Stimulated activated naive CD8-positive, alpha-beta T cell treated with anti-CD3 and anti-CD28 coated beads, Interleukin-15, Interleukin-2, amounts not matched to agents 100 ng/mL and 50 ng/mL, for 24 hours (primary cell): ENCODE results near the gene C10orf105.

Source experiments
- H3K27ac Mint-ChIP-seq: one replicate; pipeline ENCODE4 v1.8.0; 2021; ENCODE audit warnings: mild to moderate bottlenecking, mixed read lengths
- H3K27me3 Mint-ChIP-seq: one replicate; pipeline ENCODE4 v1.8.0; 2021; ENCODE audit warnings: mixed read lengths
- H3K36me3 Mint-ChIP-seq: one replicate; pipeline ENCODE4 v1.8.0; 2021; ENCODE audit warnings: low read depth, mixed read lengths
- H3K4me1 Mint-ChIP-seq: one replicate; pipeline ENCODE4 v1.8.0; 2021; ENCODE audit warnings: low read depth, mixed read lengths
- H3K4me3 Mint-ChIP-seq: one replicate; pipeline ENCODE4 v1.8.0; 2021; ENCODE audit warnings: mild to moderate bottlenecking, mixed read lengths
- H3K9me3 Mint-ChIP-seq: one replicate; pipeline ENCODE4 v1.8.0; 2021; ENCODE audit warnings: mixed read lengths

The C10orf105 gene

GRCh38 chr10:71718165-71718698 is 1.3 kb downstream of the C10orf105 start:
- no peaks in the 10 kb centered on the region for H3K36me3 Mint-ChIP-seq

GRCh38 chr10:71717551-71717951 is 2.0 kb downstream of the C10orf105 start:
- Mint-ChIP-seq H3K9me3 (no peaks in the 10 kb centered on the region), H3K4me1 (peaks cover 54% of the 10 kb centered on the region), H3K27ac (peak overlapping the region; percentile 63), H3K36me3 (no peaks in the 10 kb centered on the region), H3K4me3 (no peak overlapping the region), H3K27me3 (no peaks in the 10 kb centered on the region)

More at GRCh38 chr10:71718165-71718698, 1.3 kb downstream of the C10orf105 start:
- Mint-ChIP-seq H3K4me1 (peaks cover 54% of the 10 kb centered on the region), H3K4me3 (no peak overlapping the region), H3K9me3 (no peaks in the 10 kb centered on the region), H3K27ac (no peak overlapping the region), H3K27me3 (no peaks in the 10 kb centered on the region)

- H3K4me3 Mint-ChIP-seq = no peak overlapping the region
- peaks cover 58% of the 10 kb centered on the region for H3K4me1 Mint-ChIP-seq
- H3K27ac Mint-ChIP-seq = peak overlapping the region; percentile 63
- no peaks in the 10 kb centered on the region for H3K27me3 Mint-ChIP-seq
- H3K36me3 Mint-ChIP-seq = no peaks in the 10 kb centered on the region
- no peaks in the 10 kb centered on the region for H3K9me3 Mint-ChIP-seq
These were observed 2.5 kb downstream of the C10orf105 start for GRCh38 chr10:71717056-71717455.

- Mint-ChIP-seq H3K4me3 (no peak overlapping the region), H3K9me3 (no peaks in the 10 kb centered on the region), H3K4me1 (peaks cover 62% of the 10 kb centered on the region), H3K27me3 (no peaks in the 10 kb centered on the region), H3K27ac (peak overlapping the region; percentile 67), H3K36me3 (no peaks in the 10 kb centered on the region)
These were observed 3.2 kb downstream of the C10orf105 start for GRCh38 chr10:71716426-71716825.

- peaks cover 59% of the 10 kb centered on the region for H3K4me1 Mint-ChIP-seq
- no peaks in the 10 kb centered on the region for H3K36me3 Mint-ChIP-seq
- H3K27me3 Mint-ChIP-seq = no peaks in the 10 kb centered on the region
- peak overlapping the region; percentile 32 for H3K4me3 Mint-ChIP-seq
- H3K9me3 Mint-ChIP-seq = no peaks in the 10 kb centered on the region
- peak overlapping the region; percentile 67 for H3K27ac Mint-ChIP-seq
These were observed 3.7 kb downstream of the C10orf105 start for GRCh38 chr10:71715860-71716259.

GRCh38 chr10:71715026-71715425 is 4.6 kb downstream of the C10orf105 start:
- H3K9me3 Mint-ChIP-seq = no peaks in the 10 kb centered on the region
- no peaks in the 10 kb centered on the region for H3K36me3 Mint-ChIP-seq
- H3K27ac Mint-ChIP-seq = peak overlapping the region; percentile 75
- peak overlapping the region; percentile 32 for H3K4me3 Mint-ChIP-seq
- H3K27me3 Mint-ChIP-seq = no peaks in the 10 kb centered on the region
- H3K4me1 Mint-ChIP-seq = peaks cover 60% of the 10 kb centered on the region

GRCh38 chr10:71714592-71714991 is 5.0 kb downstream of the C10orf105 start:
- Mint-ChIP-seq H3K27me3 (no peaks in the 10 kb centered on the region), H3K36me3 (no peaks in the 10 kb centered on the region), H3K9me3 (no peaks in the 10 kb centered on the region), H3K4me3 (peak overlapping the region; percentile 77), H3K27ac (peak overlapping the region; percentile 99), H3K4me1 (peaks cover 64% of the 10 kb centered on the region)

- Mint-ChIP-seq H3K36me3 (no peaks in the 10 kb centered on the region), H3K4me3 (peak overlapping the region; percentile 77), H3K4me1 (peaks cover 69% of the 10 kb centered on the region), H3K27me3 (no peaks in the 10 kb centered on the region), H3K9me3 (no peaks in the 10 kb centered on the region), H3K27ac (peak overlapping the region; percentile 99)
These were observed 5.6 kb downstream of the C10orf105 start for GRCh38 chr10:71714031-71714410.

- Mint-ChIP-seq H3K4me1 (peaks cover 74% of the 10 kb centered on the region), H3K27me3 (no peaks in the 10 kb centered on the region), H3K36me3 (no peaks in the 10 kb centered on the region), H3K4me3 (peak overlapping the region; percentile 77), H3K9me3 (no peaks in the 10 kb centered on the region), H3K27ac (peak overlapping the region; percentile 99)
These were observed 6.2 kb downstream of the C10orf105 start for GRCh38 chr10:71713135-71714030.

GRCh38 chr10:71712572-71713134 is 6.9 kb downstream of the C10orf105 start:
- peak overlapping the region; percentile 77 for H3K4me3 Mint-ChIP-seq
- H3K27ac Mint-ChIP-seq = peak overlapping the region; percentile 99
- H3K4me1 Mint-ChIP-seq = peaks cover 79% of the 10 kb centered on the region
- H3K36me3 Mint-ChIP-seq = no peaks in the 10 kb centered on the region
- H3K27me3 Mint-ChIP-seq = no peaks in the 10 kb centered on the region
- no peaks in the 10 kb centered on the region for H3K9me3 Mint-ChIP-seq

GRCh38 chr10:71712170-71712569 is 7.4 kb downstream of the C10orf105 start:
- peak overlapping the region; percentile 99 for H3K27ac Mint-ChIP-seq
- H3K4me3 Mint-ChIP-seq = no peak overlapping the region
- H3K27me3 Mint-ChIP-seq = no peaks in the 10 kb centered on the region
- no peaks in the 10 kb centered on the region for H3K9me3 Mint-ChIP-seq
- H3K4me1 Mint-ChIP-seq = peaks cover 77% of the 10 kb centered on the region
- H3K36me3 Mint-ChIP-seq = no peaks in the 10 kb centered on the region

- Mint-ChIP-seq H3K27me3 (no peaks in the 10 kb centered on the region), H3K4me3 (no peak overlapping the region), H3K27ac (peak overlapping the region; percentile 99), H3K36me3 (no peaks in the 10 kb centered on the region), H3K9me3 (no peaks in the 10 kb centered on the region), H3K4me1 (peaks cover 69% of the 10 kb centered on the region)
These were observed 8.4 kb downstream of the C10orf105 start for GRCh38 chr10:71711052-71711623.

- Mint-ChIP-seq H3K27ac (peak overlapping the region; percentile 57), H3K27me3 (no peaks in the 10 kb centered on the region), H3K4me1 (peaks cover 63% of the 10 kb centered on the region)
These were observed 9.1 kb downstream of the C10orf105 start for GRCh38 chr10:71710519-71710918.

GRCh38 chr10:71708897-71709882 is 10.4 kb downstream of the C10orf105 start:
- no peaks in the 10 kb centered on the region for H3K9me3 Mint-ChIP-seq
- peaks cover 52% of the 10 kb centered on the region for H3K4me1 Mint-ChIP-seq
- no peaks in the 10 kb centered on the region for H3K36me3 Mint-ChIP-seq
- no peak overlapping the region for H3K4me3 Mint-ChIP-seq
- no peaks in the 10 kb centered on the region for H3K27me3 Mint-ChIP-seq
- peak overlapping the region; percentile 32 for H3K27ac Mint-ChIP-seq

More at GRCh38 chr10:71710519-71710918, 9.1 kb downstream of the C10orf105 start:
- no peak overlapping the region for H3K4me3 Mint-ChIP-seq
- no peaks in the 10 kb centered on the region for H3K9me3 Mint-ChIP-seq
- H3K36me3 Mint-ChIP-seq = no peaks in the 10 kb centered on the region
